PC-3 (cell line): ENCODE data around the gene IL13.

ENCODE experiments used
- EZH2 ChIP-seq: fragments of 300-600 bp; sonication (generic); IDR thresholded peaks from one replicate; pipeline ENCODE4 v1.6.1; 2017; ENCODE audit warnings: antibody characterized with exemption, mild to moderate bottlenecking, low read length; ENCODE audit not compliant: unreplicated experiment
- EZH2phosphoT487 ChIP-seq: fragments of 300-600 bp; sonication (generic); IDR thresholded peaks from 2 replicates; pipeline ENCODE4 v1.6.1; 2018; ENCODE audit warnings: mild to moderate bottlenecking, antibody characterized with exemption, low read length, borderline replicate concordance
- TF ChIP-seq, protein P1 (sequence below): fragments of 300-600 bp; sonication (generic); conservative IDR thresholded peaks from 2 replicates; pipeline ENCODE4 v1.5.1; 2017; ENCODE audit warnings: antibody characterized with exemption, low read depth, mild to moderate bottlenecking, low read length

DNA sequence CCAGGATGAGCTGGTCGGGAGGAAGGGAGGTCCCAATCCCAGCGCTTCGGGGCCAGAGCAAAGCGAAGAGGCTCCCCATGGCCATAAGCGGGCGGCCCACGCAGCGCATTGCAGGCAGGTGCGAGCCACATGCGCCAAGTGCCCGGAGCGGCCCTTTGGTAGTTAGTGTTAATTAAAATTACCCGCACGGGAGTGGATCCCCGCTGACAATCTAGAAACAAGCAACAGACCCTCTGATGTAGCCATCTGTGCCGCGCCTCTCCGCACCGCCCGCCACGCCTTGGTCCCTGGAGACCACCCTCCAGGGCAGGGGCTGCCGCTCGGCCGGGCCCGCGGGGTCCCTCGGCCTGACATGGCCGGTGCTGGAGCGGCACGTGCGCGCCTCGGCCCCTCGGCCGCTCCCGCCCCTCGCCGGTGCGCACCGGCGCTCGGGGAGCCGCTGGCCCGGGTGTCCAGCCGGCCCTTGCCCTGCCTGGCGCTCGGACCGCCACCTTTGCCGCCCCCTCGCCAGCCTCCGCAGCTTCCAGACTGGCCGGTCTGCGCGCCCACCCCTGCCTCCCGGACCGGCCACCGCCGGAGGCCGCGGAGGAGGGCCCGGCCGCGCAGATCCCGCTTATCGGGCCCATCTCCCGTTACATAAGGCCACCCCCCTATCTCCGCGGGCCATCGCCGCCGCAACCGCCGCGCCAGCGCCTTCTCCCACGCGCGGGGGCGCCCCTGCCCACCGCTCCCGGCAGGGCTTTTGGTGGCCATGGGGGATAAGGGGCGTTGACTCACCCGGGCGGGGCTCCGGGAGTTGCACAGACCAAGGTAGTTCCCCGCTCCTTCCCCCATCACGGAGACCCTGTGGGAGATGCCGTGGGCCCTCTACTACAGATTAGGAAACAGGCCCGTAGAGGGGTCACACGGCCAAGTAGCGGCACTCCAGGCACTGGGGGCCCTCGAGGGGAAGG, 1.9 kb upstream of the IL13 start:
- no peak for TF ChIP-seq EZH2phosphoT487
- TF ChIP-seq, protein P1, sequence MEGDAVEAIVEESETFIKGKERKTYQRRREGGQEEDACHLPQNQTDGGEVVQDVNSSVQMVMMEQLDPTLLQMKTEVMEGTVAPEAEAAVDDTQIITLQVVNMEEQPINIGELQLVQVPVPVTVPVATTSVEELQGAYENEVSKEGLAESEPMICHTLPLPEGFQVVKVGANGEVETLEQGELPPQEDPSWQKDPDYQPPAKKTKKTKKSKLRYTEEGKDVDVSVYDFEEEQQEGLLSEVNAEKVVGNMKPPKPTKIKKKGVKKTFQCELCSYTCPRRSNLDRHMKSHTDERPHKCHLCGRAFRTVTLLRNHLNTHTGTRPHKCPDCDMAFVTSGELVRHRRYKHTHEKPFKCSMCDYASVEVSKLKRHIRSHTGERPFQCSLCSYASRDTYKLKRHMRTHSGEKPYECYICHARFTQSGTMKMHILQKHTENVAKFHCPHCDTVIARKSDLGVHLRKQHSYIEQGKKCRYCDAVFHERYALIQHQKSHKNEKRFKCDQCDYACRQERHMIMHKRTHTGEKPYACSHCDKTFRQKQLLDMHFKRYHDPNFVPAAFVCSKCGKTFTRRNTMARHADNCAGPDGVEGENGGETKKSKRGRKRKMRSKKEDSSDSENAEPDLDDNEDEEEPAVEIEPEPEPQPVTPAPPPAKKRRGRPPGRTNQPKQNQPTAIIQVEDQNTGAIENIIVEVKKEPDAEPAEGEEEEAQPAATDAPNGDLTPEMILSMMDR = no peak
- TF ChIP-seq EZH2 = no peak
